Stimulated activated naive B cell treated with anti-CD40 and anti-IgM and Interleukin-4, amounts not matched to agents 10 μg/mL and 1 μg/mL and 100 μg/mL, for 72 hours (primary cell): Measurements from ENCODE around the gene TASP1.
A peak's percentile ranks its signal among the peaks of the same experiment; 100 is the strongest.
"Not testable (repeated sequence)": the region's sequence is repeated elsewhere in the genome, so short reads cannot be mapped to it uniquely, and the experiment has no call there.

Experiments used
- ATAC-seq, 2 donors: fragments of 150-1000 bp; cut with Tn5 transposase; replicated peaks; 2 replicates each; pipeline ENCODE4 v1.10.0; 2021; ENCODE audit warnings: moderate library complexity in 1 of 2
- DNase-seq: peaks from one replicate; pipeline ENCODE4 v3.0.0; 2021
- H3K27ac Mint-ChIP-seq: one replicate; pipeline ENCODE4 v1.8.0; 2022; ENCODE audit warnings: mild to moderate bottlenecking, mixed read lengths
- H3K27me3 Mint-ChIP-seq, 2 donors: one replicate each; pipeline ENCODE4 v1.8.0; 2022; ENCODE audit warnings: mixed read lengths in 2 of 2
- H3K36me3 Mint-ChIP-seq, 2 donors: one replicate each; pipeline ENCODE4 v1.8.0; 2022; ENCODE audit warnings: mixed read lengths in 2 of 2, mild to moderate bottlenecking in 1 of 2
- H3K4me1 Mint-ChIP-seq, 2 donors: one replicate each; pipeline ENCODE4 v1.8.0; 2022; ENCODE audit warnings: mixed read lengths in 2 of 2, mild to moderate bottlenecking in 1 of 2
- H3K4me3 Mint-ChIP-seq, 2 donors: one replicate each; pipeline ENCODE4 v1.8.0; 2022; ENCODE audit warnings: mild to moderate bottlenecking in 2 of 2, mixed read lengths in 2 of 2, moderate library complexity in 1 of 2
- H3K9me3 Mint-ChIP-seq, 2 donors: one replicate each; pipeline ENCODE4 v1.8.0; 2022; ENCODE audit warnings: mixed read lengths in 2 of 2, mild to moderate bottlenecking in 1 of 2

The TASP1 gene

GRCh38 chr20:13389115-13389514, 249.6 kb downstream of the TASP1 start:
- H3K27me3 Mint-ChIP-seq = no peaks in the 10 kb centered on the region
- H3K9me3 Mint-ChIP-seq = peaks cover 2 to 9% of the 10 kb centered on the region in 2 donors
- ATAC-seq = no peak
- H3K4me3 Mint-ChIP-seq = no peak overlapping the region
- no peak for DNase-seq
- no peak overlapping the region for H3K27ac Mint-ChIP-seq
- H3K36me3 Mint-ChIP-seq = peaks cover 44 to 80% of the 10 kb centered on the region in 2 donors
- H3K4me1 Mint-ChIP-seq = no peaks in the 10 kb centered on the region

DNA sequence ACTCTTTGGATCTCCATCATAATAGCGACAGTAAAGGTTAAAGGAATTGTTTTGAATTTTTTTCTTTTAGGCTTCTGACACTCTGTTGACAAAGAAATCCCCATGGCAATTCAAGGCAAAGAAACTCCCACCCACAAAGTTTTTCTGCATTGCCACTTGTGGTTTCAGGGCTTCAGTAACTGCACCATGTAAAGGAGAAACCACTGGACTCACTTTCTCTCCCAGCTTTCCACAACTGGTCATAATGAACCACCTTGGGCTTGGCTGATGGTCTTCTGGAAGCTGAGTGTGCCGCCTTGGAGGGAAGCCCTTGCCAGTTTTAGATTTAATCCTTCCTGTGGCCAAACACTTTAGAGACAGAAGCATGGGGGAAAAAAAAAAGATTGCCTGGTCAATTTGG, 254.6 kb downstream of the TASP1 start:
- H3K9me3 Mint-ChIP-seq = peaks cover 14 to 22% of the 10 kb centered on the region in 2 donors
- DNase-seq = no peak
- H3K4me3 Mint-ChIP-seq = no peak overlapping the region
- ATAC-seq = no peak
- H3K36me3 Mint-ChIP-seq = peaks cover 52 to 76% of the 10 kb centered on the region in 2 donors
- no peak overlapping the region for H3K27ac Mint-ChIP-seq
- no peaks in the 10 kb centered on the region for H3K4me1 Mint-ChIP-seq
- no peaks in the 10 kb centered on the region for H3K27me3 Mint-ChIP-seq

DNA sequence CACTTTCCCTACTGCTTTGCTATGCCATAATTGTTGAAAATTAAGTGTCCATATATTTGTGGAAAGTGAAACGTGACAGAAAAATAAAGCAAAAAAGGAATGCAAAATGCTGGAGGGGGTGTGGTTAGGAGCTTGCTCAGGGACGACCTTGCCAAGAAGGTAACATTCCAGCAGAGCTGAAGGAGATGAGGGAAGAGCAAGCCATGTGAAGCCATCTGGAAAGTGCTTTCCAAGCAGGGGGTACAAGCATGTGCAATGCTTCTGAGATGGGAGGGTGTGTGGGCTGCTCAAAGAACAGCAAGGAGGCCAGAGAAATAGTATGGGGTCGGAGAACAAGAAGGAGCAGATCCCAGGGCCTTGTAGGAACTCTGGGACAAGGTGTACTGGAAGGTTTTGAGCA, 255.9 kb downstream of the TASP1 start:
- DNase-seq (no peak), ATAC-seq (no peak)
- Mint-ChIP-seq H3K27ac (no peak overlapping the region), H3K36me3 (peaks cover 43 to 64% of the 10 kb centered on the region in 2 donors), H3K9me3 (peaks cover 24 to 33% of the 10 kb centered on the region in 2 donors), H3K4me3 (no peak overlapping the region), H3K27me3 (no peaks in the 10 kb centered on the region), H3K4me1 (no peaks in the 10 kb centered on the region)

DNA sequence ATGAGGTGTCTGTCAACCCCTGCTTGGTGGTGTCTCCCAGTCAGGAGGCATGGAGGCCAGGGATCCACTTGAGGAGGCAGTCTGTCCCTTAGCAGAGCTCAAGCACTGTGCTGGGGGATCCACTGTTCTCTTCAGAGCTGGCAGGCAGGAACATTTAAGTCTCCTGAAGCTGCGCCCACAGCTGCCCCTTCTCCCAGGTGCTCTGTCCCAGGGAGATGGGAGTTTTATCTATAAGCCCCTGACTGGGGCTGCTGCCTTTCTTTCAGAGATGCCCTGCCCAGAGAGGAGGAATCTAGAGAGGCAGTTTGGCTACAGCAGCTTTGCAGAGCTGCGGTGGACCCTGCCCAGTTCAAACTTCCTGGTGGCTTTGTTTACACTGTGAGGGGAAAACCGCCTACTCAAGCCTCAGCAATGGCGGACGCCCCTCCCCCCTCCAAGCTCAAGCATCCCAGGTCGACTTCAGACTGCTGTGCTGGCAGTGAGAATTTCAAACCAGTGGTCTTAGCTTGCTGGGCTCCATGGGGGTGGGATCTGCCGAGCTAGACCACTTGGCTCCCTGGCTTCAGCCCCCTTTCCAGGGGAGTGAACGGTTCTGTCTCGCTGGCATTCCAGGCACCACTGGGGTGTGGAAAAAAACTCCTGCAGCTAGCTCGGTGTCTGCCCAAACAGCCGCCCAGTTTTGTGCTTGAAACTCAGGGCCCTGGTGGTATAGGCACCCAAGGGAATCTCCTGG, 258.1 kb downstream of the TASP1 start:
- Mint-ChIP-seq H3K9me3 (peaks cover 35 to 44% of the 10 kb centered on the region in 2 donors), H3K36me3 (peaks cover 43 to 47% of the 10 kb centered on the region in 2 donors)
- not testable (repeated sequence) for DNase-seq, H3K27ac Mint-ChIP-seq, H3K4me1 Mint-ChIP-seq, H3K27me3 Mint-ChIP-seq, H3K4me3 Mint-ChIP-seq, ATAC-seq

- DNase-seq (no peak), ATAC-seq (no peak)
- peaks cover 3 to 11% of the 10 kb centered on the region in 2 donors for H3K36me3 Mint-ChIP-seq
- H3K9me3 Mint-ChIP-seq = peaks cover 28 to 38% of the 10 kb centered on the region in 2 donors
- no peaks in the 10 kb centered on the region for H3K4me1 Mint-ChIP-seq
- H3K27ac Mint-ChIP-seq = no peak overlapping the region
- H3K4me3 Mint-ChIP-seq = no peak overlapping the region
- no peaks in the 10 kb centered on the region for H3K27me3 Mint-ChIP-seq
Measured at GRCh38 chr20:13373400-13373799, 265.3 kb downstream of the TASP1 start.

- no peaks in the 10 kb centered on the region for H3K27me3 Mint-ChIP-seq
- peaks cover 7% of the 10 kb centered on the region in 2 donors for H3K9me3 Mint-ChIP-seq
- H3K27ac Mint-ChIP-seq = no peak overlapping the region
- no peak overlapping the region for H3K4me3 Mint-ChIP-seq
- H3K4me1 Mint-ChIP-seq = no peaks in the 10 kb centered on the region
- H3K36me3 Mint-ChIP-seq = no peaks in the 10 kb centered on the region
- no peak for ATAC-seq
- DNase-seq = no peak
Measured at GRCh38 chr20:13364278-13365170, 274.2 kb downstream of the TASP1 start.

DNA sequence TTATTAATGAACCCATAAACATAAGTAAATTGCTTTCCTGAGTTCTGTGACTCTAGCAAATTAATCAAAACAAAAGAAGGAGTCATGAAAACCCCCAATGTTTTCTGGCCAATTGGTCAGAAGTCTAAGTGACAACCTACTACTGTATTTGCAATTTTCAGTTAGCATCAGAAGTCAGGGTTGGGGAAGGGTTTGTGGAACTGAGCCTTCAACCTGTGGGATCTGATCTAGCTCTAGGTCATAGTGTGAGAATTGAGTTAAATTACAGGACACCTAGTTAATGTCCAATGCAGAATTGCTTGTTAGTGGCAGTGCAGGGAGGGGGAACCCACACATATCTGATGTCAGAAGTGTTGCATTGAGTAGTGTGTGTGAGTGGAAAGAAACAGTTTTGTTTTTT, 275.3 kb downstream of the TASP1 start:
- Mint-ChIP-seq H3K4me3 (no peak overlapping the region), H3K4me1 (no peaks in the 10 kb centered on the region), H3K27me3 (no peaks in the 10 kb centered on the region), H3K36me3 (no peaks in the 10 kb centered on the region), H3K9me3 (peaks cover 7 to 10% of the 10 kb centered on the region in 2 donors), H3K27ac (no peak overlapping the region)
- DNase-seq (no peak), ATAC-seq (peak; percentile 38 to 62)

DNA sequence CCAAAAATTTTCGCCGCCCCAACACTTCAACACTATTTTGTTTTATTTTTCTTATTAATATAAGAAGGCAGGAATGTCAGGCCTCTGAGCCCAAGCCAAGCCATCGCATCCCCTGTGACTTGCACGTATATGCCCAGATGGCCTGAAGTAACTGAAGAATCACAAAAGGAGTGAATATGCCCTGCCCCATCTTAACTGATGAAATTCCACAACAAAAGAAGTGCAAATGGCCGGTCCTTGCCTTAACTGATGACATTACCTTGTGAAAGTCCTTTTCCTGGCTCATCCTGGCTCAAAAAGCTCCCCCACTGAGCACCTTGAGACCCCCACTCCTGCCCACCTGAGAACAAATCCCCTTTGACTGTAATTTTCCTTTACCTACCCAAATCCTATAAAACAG, 276.6 kb downstream of the TASP1 start:
- not testable (repeated sequence) for H3K4me3 Mint-ChIP-seq, H3K9me3 Mint-ChIP-seq, ATAC-seq, H3K27me3 Mint-ChIP-seq, DNase-seq, H3K36me3 Mint-ChIP-seq, H3K27ac Mint-ChIP-seq, H3K4me1 Mint-ChIP-seq

DNA sequence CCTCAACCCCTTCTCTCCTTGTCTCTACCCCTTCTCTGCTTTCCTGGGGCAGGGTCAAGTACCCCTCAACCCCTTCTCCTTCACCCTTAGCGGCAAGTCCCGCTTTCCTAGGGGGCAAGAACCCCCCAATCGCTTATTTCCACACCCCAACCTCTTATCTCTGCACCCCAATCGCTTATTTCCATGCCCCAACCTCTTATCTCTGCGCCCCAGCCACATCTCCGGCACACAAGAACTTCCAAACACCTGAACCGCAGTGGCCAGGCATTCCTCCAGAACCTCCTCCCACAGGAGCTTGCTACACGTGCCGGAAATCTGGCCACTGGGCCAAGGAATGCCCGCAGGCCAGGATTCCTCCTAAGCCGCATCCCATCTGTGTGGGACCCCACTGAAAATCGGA, 279.8 kb downstream of the TASP1 start:
- H3K27ac Mint-ChIP-seq, H3K27me3 Mint-ChIP-seq, ATAC-seq, DNase-seq, H3K9me3 Mint-ChIP-seq, H3K4me3 Mint-ChIP-seq, H3K4me1 Mint-ChIP-seq, H3K36me3 Mint-ChIP-seq: not testable (repeated sequence)

- not testable (repeated sequence) for H3K36me3 Mint-ChIP-seq, H3K4me3 Mint-ChIP-seq, H3K4me1 Mint-ChIP-seq, ATAC-seq, H3K9me3 Mint-ChIP-seq, H3K27me3 Mint-ChIP-seq, H3K27ac Mint-ChIP-seq, DNase-seq
Measured at GRCh38 chr20:13357782-13358181, 280.9 kb downstream of the TASP1 start.

- H3K4me3 Mint-ChIP-seq = no peak overlapping the region
- no peaks in the 10 kb centered on the region for H3K4me1 Mint-ChIP-seq
- no peaks in the 10 kb centered on the region for H3K36me3 Mint-ChIP-seq
- DNase-seq (no peak), ATAC-seq (peak; percentile 83 to 92)
- H3K27ac Mint-ChIP-seq = no peak overlapping the region
- H3K9me3 Mint-ChIP-seq = peaks cover 0 to 3% of the 10 kb centered on the region in 2 donors
- H3K27me3 Mint-ChIP-seq = no peaks in the 10 kb centered on the region
Measured at GRCh38 chr20:13356591-13356990, 282.1 kb downstream of the TASP1 start.

GRCh38 chr20:13355941-13356486, 282.7 kb downstream of the TASP1 start:
- DNase-seq (no peak), ATAC-seq (peak in 1 of 2 donors; percentile 23)
- H3K27me3 Mint-ChIP-seq = no peaks in the 10 kb centered on the region
- H3K4me1 Mint-ChIP-seq = no peaks in the 10 kb centered on the region
- H3K27ac Mint-ChIP-seq = no peak overlapping the region
- H3K9me3 Mint-ChIP-seq = peaks cover 0 to 3% of the 10 kb centered on the region in 2 donors
- H3K36me3 Mint-ChIP-seq = no peaks in the 10 kb centered on the region
- no peak overlapping the region for H3K4me3 Mint-ChIP-seq

DNA sequence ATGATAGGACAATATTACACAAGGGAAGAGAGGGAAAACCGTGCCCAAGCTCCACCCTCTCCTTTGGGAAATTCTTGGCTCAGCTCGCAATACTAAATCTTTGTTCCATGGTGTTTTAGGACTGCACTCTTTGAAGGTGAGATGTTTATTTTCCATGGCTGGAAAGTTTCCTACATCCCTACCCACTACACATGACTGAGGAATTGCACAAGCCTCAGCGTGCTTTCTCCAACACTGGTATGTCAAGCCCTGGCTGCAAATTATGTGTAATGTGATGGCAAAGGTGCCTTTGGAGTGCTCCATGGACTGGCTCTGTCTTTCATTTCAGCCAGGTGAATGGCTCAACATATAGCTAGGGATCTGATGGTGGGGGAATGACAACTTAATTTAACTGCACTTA, 283.3 kb downstream of the TASP1 start:
- Mint-ChIP-seq H3K27me3 (no peaks in the 10 kb centered on the region), H3K36me3 (no peaks in the 10 kb centered on the region), H3K9me3 (peaks cover 0 to 3% of the 10 kb centered on the region in 2 donors), H3K27ac (no peak overlapping the region), H3K4me1 (no peaks in the 10 kb centered on the region), H3K4me3 (no peak overlapping the region)
- DNase-seq (no peak), ATAC-seq (no peak)

DNA sequence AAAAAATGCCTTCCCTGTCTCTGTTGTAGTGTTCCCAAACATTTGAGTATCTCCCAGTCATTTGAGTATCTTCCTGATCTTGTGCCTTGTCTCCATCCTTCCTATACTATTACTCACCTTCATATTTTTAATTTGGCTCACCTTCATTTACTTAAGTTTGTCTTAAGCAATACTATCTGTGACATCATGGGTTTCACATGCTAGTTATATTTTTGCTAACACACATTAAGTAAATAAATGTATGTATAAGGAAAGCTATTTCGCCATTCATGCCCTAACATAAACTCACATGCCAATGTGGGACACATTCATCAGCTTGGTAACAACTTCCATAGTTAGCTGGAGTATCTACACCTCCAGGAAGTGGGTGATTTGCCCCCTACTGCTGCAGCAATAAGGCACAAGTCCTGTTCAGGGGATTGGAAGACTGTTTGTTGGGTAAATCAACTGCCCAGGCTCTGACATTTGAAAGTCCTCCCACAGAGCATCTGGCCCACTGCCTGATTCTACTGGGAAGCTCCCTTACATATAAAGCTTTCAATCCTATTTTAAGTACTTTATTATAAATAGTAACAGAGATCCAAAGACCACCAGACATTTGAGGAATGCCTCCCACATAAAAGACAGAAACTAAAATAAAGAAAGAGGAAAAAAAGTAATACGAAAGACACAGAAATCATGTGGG, 285.3 kb downstream of the TASP1 start:
- Mint-ChIP-seq H3K27me3 (no peaks in the 10 kb centered on the region), H3K4me3 (no peak overlapping the region), H3K4me1 (no peaks in the 10 kb centered on the region), H3K36me3 (no peaks in the 10 kb centered on the region), H3K27ac (no peak overlapping the region), H3K9me3 (no peaks in the 10 kb centered on the region)
- no peak for DNase-seq
- no peak for ATAC-seq
